Body of pancreas (tissue), 4 donors: ENCODE results near the gene GFAP.

Experiments
- POLR2A ChIP-seq, 3 donors: fragments of 450-650 bp; IDR thresholded peaks; one replicate each; pipeline ENCODE4 v1.6.1; 2016; ENCODE audit warnings: antibody characterized with exemption in 3 of 3, mild to moderate bottlenecking in 2 of 3
- TF ChIP-seq, protein P1 (sequence below), 7 experiments: fragments of 450-650 bp in 4 of 7; fragments of 200-600 bp in 3 of 7; sonication (generic) in 3 of 7; IDR thresholded peaks; one replicate each; pipeline ENCODE4 v1.5.1; 2016 to 2019; ENCODE audit warnings: antibody characterized with exemption in 7 of 7

DNA sequence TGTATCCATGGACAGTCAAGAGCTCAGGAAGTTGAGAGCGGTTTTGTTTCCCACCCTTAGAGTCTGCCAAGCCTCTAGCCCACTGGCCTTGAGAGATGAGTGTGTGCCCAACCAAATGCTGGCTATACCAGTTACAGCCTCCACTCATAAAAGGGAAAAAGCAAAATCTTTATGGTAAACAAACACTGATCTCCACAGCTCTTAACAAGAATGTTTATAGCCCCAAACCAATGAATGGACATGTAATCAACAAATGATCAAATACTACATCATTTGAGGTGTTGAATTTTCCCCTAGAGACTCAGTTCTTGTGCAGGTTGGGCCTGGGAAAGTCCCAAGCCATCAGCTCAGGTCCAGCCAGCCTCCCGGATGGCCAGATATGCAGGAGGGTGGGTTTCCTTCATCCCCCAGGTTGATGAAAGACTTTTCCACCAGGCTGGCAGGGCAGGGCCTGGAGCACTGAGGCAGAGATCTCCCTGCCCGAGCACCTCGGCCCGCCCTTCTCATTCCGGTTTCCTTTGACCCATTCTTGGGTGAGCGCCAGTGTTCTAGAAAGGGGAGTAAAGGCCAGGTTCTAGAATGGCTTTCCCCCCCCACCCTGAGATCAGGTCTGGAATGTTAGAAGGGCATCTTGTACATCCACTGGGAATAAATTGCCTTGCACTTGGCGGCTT, 12.2 kb downstream of the GFAP start:
- TF ChIP-seq, protein P1, sequence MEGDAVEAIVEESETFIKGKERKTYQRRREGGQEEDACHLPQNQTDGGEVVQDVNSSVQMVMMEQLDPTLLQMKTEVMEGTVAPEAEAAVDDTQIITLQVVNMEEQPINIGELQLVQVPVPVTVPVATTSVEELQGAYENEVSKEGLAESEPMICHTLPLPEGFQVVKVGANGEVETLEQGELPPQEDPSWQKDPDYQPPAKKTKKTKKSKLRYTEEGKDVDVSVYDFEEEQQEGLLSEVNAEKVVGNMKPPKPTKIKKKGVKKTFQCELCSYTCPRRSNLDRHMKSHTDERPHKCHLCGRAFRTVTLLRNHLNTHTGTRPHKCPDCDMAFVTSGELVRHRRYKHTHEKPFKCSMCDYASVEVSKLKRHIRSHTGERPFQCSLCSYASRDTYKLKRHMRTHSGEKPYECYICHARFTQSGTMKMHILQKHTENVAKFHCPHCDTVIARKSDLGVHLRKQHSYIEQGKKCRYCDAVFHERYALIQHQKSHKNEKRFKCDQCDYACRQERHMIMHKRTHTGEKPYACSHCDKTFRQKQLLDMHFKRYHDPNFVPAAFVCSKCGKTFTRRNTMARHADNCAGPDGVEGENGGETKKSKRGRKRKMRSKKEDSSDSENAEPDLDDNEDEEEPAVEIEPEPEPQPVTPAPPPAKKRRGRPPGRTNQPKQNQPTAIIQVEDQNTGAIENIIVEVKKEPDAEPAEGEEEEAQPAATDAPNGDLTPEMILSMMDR (IDR thresholded peaks at IDR 0.05), result no peak
- TF ChIP-seq POLR2A (IDR thresholded peaks at IDR 0.05), result no peak
